GM19397 (cell line): ENCODE results near the gene PPM1G.
A peak's percentile ranks its signal among the peaks of the same experiment; 100 is the strongest.
"Not testable (repeated sequence)": the region's sequence is repeated elsewhere in the genome, so short reads cannot be mapped to it uniquely, and the experiment has no call there.

Experiments used
- ATAC-seq: cut with Tn5 transposase; IDR thresholded peaks from one replicate; pipeline ENCODE4 v1.9.1; 2021; ENCODE audit warnings: mild to moderate bottlenecking, moderate library complexity; ENCODE audit not compliant: unreplicated experiment

The PPM1G gene, protein sequence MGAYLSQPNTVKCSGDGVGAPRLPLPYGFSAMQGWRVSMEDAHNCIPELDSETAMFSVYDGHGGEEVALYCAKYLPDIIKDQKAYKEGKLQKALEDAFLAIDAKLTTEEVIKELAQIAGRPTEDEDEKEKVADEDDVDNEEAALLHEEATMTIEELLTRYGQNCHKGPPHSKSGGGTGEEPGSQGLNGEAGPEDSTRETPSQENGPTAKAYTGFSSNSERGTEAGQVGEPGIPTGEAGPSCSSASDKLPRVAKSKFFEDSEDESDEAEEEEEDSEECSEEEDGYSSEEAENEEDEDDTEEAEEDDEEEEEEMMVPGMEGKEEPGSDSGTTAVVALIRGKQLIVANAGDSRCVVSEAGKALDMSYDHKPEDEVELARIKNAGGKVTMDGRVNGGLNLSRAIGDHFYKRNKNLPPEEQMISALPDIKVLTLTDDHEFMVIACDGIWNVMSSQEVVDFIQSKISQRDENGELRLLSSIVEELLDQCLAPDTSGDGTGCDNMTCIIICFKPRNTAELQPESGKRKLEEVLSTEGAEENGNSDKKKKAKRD

DNA sequence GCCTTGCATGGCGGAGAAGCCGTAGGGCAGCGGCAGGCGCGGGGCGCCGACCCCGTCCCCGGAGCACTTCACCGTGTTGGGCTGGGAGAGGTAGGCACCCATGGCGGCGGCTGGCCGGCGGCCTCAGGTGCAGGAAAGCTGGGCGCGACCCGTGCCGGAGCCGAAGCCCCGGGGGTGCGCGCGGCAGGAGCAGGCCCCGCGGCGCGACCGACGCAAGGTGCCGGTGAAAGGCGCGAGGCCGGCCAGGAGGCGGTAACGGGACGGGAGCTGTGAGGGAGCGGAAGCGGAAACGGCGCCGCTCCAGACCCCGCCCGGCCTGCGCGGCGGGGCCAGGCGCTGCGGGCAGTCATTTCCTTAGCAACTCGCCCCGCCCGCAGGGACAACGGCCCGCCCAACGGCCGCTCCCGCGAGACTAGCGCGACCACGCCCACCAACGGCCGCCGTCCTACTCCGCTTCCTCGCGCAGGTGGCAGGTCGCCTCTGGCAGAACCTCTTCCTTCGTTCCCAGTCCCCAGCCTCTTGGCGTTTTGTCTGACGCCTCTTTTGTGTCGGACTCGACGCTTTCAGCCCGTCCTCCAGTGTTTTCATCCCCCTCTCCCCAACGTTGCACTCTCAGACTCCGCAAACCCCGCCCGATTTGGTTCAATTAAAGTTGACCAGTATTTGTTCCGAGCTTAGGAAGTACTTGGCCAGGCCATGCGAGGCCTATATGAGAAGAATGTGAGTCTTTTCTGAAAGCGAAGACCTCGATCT, at the start of gene PPM1G:
Gene PPM1G (minus strand): TSS at position 271 of the 753 bp plus-strand sequence. CDS start 169 bp downstream, at position 102.
- peak; percentile 97 for ATAC-seq

DNA sequence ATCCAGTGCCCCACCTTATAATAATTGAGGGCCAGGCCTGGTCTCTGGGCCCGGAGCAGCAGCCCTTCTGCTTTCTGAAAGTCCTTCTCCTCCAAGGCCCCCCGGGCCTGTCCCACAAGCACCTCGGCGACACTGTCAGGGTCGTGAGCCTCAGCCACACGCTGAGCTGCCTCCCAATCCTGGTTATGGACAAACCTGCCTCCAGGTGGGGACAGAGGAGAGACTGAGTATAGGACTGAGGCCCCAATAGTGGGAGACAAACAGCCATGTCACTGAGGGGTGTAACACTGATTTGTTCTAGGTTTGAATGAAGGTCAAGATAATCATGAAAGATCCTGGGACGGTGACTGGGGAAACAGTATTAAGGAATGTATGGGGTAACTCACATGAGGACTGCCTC, 44.6 kb upstream of the PPM1G start:
- no peak for ATAC-seq

DNA sequence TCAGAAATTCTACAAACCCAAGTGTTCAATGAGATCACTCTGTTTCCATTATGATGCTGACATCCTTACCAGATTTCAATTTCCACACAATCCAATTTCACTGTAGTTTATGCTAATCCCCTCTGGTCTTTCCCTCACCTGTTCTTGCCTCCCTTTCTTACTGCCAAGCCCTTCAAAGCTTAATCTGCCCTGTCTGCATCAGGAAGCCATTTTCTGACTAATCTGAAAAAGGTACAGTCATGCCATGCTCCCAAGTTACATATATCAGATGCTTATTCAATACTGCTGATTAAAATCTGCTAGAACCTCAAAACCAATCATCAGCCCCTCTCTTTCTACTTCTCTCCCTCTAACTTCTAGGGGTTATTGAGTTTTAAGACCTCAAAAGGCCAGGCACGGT, 41.7 kb upstream of the PPM1G start:
- ATAC-seq = no peak

DNA sequence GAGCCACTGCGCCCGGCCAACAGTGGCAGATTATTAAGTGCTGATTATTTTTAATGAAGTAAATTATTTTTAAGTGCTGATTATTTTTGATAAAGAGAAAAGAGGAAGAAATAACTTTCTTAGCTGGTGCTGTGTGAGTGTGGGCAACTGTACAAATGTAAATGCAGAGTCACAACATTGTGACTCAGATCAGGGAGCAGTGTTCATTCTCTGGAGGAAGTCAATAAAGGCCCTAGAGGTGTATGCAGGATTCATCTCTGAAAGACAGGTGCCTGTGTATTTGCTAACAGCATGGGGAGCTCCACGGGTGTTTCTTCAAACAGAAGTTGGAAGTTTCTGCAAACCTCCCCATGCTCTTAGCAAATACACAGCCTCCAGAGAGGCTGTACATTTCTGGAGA, 39.0 kb upstream of the PPM1G start:
- ATAC-seq = no peak

DNA sequence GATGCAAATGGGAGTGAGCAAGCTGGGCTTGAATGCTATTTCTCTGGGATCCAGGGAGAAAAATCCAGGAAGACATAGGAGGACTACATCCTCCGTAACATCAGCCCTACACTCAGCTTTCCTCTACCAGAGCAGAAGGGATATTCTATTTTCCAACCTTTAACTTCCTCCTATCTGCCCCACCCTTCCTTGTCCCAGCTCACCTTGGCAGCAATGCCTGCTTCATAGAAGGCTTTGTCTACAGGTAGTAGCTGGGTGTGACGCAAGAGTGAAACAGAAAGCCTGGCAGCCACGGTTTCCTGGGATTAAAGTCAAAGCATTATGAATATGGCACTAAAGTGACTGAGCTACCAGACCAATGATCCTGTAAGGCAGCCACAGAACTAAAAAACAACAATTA, 36.7 kb upstream of the PPM1G start:
- ATAC-seq = no peak

DNA sequence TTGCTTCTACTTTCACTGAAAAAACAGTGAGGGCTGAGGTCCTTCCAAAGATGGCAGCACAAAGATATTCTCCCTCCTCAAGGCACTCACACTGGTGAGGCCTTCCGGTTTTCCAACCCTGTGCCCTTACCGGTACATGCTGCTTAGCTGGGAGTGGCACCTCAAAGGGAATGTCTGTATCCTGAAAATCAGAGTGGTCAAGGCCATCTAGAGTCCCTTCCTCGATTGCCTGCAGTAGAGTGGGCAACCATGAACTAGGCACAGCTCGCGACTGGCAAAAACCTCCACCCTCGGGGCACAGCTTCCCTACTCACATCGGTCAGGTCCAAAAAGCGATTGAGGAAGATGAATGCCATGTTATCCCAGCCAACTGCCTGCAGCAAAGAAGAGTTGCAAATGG, 36.2 kb upstream of the PPM1G start:
- no peak for ATAC-seq

DNA sequence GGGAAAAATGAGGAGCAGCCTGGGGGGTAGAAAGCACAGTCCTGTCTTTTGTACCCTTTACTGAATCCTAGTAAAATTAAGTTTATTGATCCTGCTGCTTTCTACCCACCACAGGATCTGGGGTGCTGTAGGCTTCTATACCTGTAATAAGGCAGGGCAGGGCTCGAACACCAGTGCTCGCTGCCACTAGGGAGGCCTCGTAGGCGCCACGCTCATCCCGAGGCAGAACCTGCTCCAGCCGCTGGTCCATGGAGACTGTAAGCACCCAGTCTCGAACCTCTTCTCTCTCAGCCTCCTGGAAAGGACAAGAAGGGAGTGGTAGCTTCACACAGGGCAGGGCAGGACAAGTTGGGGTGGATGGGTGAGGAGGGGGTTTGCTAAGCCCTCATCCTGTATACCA, 35.8 kb upstream of the PPM1G start:
- no peak for ATAC-seq

DNA sequence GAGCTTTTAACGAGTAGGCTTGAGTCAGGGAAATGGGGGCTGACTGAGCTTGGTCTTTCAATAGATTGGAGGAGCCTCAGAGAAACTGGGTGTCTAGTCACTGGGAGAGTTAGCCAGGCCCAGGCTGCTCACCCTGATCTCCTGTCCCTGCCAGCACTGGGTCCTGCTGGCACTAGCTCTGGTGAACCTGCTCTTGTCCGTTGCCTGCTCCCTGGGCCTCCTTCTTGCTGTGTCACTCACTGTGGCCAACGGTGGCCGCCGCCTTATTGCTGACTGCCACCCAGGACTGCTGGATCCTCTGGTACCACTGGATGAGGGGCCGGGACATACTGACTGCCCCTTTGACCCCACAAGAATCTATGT, 33.5 kb upstream of the PPM1G start:
- no peak for ATAC-seq

DNA sequence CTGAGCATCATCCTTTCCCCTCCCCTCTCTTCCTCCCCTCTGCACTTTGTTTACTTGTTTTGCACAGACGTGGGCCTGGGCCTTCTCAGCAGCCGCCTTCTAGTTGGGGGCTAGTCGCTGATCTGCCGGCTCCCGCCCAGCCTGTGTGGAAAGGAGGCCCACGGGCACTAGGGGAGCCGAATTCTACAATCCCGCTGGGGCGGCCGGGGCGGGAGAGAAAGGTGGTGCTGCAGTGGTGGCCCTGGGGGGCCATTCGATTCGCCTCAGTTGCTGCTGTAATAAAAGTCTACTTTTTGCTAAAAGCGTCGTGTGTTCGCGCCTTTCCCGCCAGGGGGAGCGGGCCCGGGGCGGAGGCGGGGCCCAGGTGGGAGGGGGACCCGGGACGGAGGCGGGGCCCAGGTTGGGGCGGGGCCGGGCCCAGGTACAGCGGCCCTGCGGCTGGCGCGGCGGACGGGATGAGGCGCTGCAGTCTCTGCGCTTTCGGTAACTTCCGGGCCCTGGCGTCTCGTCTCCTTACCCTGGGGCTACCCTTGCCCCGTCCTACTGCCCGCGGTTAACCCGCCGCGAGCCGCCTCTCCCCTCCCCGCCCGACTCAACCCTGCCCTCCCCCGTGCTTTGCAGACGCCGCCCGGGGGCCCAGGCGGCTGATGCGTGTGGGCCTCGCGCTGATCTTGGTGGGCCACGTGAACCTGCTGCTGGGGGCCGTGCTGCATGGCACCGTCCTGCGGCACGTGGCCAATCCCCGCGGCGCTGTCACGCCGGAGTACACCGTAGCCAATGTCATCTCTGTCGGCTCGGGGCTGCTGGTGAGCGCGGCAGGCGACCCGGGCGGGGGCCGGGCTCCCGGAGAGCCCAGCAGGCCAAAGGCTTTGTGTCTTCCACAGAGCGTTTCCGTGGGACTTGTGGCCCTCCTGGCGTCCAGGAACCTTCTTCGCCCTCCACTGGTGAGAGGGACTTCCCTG, 32.8 kb upstream of the PPM1G start, which contains the start of gene KRTCAP3:
Gene KRTCAP3 (plus strand): TSS at position 424 of the 962 bp plus-strand sequence. CDS start 32 bp downstream, at position 456.
- no peak for ATAC-seq

DNA sequence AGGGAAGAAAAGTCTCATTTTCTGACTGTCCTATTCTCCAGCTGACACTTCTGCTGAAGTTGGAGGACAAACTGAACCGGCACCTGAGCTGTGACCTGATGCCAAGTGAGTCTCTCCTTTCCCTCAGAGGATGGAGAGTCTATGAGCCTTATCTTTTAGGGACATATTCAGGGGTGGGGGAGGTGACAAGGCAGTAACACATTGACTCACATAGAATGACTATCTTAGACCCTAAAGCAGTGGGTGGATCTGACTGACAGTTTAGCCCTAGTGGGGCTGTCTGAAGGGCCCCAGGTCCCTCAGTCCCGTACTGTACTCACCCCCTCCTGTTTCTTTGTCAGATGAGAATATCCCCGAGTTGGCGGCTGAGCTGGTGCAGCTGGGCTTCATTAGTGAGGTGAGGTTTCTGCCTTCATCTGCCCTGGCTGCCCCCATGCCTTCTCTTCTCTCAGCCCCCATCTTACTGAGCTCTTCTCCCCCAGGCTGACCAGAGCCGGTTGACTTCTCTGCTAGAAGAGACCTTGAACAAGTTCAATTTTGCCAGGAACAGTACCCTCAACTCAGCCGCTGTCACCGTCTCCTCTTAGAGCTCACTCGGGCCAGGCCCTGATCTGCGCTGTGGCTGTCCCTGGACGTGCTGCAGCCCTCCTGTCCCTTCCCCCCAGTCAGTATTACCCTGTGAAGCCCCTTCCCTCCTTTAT, 32.0 kb upstream of the PPM1G start:
- ATAC-seq = no peak

DNA sequence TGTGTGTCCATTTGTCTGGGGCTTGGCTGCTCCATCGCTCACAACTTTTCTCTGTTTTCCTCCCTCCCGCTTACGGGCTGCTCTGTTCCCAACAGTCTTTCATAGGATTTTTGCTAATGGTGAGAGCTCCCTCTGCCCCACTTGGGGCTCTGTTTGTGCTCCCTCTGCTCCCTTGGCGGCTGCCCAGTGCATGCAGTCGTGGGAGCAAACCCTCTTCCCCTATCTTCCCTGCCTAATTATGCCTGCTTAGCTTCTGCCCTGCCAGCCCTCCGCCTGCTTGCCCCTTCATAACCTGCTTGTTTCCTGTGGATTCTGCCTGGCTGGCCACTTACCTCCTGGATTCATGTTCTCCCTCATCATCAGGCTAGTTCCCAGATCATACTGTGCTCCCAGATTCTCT, 26.2 kb upstream of the PPM1G start:
- no peak for ATAC-seq

DNA sequence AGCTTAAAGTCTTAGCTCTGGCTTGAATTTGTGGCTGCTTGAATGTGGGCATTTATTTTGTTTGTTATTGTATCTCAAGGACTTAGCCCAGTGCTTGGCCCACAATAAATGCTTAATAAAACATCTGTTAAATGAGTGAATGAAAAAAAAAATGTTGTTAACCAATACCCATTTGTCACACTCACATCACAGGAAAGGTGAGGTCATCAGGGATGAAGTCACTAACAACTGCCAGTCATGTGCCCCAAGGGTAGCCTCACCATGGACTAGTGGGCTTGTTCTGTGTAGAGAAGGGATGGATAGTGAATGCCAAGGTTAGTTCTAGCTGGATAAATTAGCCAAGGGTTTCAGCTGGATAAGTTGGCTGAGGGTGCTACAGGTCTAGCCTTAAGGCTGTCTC, 22.0 kb upstream of the PPM1G start:
- no peak for ATAC-seq

DNA sequence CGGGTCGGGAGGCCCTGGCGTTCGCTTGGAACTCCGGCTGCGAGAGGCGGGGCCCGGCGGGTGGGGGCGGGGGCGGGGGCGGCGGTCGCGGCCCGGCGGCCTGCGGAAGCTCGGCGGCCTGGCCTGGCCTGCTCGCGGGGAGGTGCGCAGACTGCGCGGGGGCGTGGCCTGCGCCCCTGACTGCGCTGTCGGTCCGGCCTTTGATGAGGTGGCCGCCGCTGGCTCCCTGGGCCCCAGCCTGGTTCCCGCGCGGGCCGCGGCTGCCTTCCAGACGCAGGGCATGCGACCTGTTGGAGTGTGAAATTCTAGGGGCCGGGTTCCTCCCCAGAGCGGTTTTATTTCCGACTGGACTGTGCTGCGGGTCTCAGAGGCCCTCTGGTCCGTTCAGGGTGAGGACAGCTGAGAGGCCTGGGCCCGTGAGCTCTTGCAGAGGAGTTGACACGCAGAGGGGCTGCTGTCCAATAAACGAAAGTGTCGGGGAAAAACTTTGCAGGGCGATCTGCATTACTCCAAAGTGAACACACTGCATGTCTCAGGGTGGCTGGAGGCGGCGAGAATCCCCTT, 19.7 kb upstream of the PPM1G start:
- ATAC-seq = peak; percentile 77

DNA sequence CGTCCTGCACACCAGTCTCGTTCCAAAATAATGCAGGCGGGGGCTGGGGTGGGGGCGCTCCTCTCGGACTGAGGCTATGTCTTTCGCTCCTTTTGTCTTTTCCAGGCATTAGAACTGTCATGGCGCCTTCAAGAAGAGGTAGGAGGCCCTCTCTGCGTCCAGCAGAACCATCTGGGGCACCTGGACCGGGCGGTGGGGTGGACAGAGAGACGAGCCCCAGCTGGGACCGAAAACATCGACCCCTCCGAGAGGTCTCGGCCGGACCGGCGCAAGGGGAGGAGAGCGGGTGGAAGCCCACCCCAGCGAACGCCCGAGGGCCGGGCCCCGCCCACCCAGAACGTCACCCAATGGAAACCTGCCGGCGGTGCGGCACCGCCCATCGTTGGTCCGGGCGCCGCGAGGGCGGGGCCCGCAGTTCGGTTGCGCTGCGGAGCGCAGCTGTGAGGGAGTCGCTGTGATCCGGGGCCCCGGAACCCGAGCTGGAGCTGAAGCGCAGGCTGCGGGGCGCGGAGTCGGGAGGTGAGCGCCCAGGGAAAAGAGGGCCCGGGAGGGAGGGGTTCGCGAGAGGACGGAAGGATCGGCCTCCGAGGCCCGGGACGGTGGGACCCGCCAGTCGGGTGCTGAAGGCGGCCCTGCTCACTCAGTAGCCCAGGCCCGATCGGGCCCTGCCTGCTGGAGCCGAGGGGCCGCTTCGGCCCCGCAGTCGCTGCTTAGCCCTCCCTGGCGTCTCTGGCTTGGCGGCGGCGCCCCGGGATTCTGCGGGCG, 19.0 kb upstream of the PPM1G start, which contains the start of gene NRBP1:
Gene NRBP1 (plus strand): TSS at position 419 of the 765 bp plus-strand sequence. CDS start 4,643 bp downstream, outside the sequence.
- ATAC-seq = peak; percentile 88

DNA sequence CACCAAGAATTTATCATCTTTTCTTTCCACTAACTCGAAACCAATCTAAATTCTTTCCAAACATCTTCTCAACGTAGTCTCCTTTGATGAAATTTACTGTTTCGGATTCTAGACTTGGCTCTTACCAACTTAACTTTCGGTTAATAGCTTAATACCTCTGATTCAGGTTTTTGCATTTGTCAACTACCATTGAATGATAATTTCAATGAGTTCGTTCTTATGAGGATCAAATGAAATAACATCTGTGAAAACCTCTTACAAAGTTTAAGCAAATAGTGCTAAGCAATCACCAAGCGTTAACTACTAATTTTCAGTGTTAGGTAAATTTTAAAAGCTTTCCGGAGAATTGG, 18.4 kb upstream of the PPM1G start:
- ATAC-seq = no peak

DNA sequence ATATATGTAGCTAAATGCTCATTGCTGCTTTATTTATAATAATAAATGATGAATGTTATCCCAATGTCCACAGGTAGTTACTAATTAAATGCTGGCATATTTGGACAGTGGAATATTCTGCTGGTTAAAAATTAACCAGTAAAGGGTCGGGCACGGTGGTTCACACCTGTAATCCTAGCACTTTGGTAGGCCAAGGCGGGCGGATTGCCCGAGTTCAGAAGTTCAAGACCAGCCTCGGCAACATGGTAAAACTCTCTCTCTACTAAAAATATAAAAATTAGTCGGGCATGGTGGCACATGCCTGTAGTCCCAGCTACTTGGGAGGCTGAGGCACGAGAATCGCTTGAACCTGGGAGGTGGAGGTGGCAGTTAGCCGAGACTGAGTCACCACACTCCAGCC, 15.6 kb upstream of the PPM1G start:
- not testable (repeated sequence) for ATAC-seq

DNA sequence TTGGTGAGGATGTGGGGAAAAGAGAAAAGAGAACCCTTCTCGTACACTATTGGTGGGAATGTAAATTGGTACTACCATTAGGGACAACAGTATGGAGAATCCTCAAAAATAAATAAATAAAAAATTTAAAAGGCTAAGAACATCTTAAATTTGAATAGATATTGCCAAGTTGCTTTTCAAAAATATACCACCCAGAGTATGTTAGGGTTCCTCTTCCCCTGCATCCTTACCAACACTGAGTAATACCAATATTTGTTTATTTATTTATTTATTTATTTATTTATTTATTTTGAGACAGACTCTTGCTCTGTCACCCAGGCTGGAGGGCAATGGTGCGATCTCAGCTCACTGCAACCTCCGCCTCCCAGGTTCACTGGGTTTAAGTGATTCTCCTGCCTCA, 13.6 kb upstream of the PPM1G start:
- no peak for ATAC-seq

DNA sequence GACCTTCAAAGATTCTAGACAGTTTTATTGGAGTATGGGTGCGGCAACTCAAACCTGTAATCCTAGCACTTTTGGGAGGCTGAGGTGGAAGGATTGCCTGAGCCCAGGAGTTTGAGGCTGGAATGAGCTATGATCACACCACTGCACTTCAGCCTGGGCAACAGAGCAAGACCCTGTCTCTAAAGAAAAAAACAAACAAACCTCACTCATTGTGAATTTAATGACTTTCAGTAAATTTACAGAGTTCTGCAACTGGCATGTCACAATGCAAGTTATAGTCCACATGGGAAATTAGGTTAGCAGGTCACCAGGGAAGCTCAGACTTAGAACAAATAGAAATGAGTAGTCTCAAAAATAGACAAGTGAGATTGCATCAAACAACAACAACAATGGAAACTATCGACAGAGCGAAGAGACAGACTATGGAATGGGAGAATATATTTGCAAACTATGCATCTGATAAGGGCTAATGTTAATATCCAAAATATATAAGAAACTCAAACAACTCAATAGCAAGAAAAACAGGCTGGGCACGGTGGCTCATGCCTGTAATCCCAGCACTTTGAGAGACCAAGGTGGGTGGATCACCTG, 12.4 kb upstream of the PPM1G start:
- ATAC-seq = no peak

DNA sequence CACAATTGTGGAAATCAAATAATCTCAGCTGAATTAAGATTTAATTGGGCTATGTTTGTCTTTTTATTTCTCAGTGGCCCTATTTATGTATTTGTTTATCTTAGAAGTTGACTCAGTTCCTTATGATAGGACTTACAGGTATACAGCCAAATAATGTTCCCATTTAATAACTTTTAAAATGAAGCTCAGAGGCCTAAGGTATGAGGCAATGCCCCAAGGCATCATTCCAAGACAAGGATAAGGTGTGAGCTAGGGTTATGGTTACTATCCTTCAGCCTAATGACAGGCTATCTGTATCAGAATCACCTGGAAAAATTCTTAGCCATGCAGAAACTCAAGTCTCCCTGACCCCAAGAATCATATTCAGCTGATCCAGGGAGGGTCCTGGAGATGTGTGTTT, 11.6 kb upstream of the PPM1G start:
- no peak for ATAC-seq
